GM12801 (cell line): ENCODE measurements around the gene INSM1.

ENCODE experiments used
- CTCF ChIP-seq: IDR thresholded peaks from one replicate; pipeline ENCODE4 v1.5.1; 2011; ENCODE audit warnings: control low read depth; ENCODE audit not compliant: insufficient read length; ENCODE audit errors: extremely low read depth

The INSM1 gene

GRCh38 chr20:20367575-20368417 lies at the start of gene INSM1:
TSS of gene INSM1 (plus strand) at chr20:20368104. CDS start at chr20:20368268, 164 bp downstream.
- no peak for TF ChIP-seq CTCF

- no peak for TF ChIP-seq CTCF
Observed at GRCh38 chr20:20318365-20319161, 49.3 kb upstream of the INSM1 start.

GRCh38 chr20:20321134-20321533 lies 46.8 kb upstream of the INSM1 start:
- TF ChIP-seq CTCF = no peak

GRCh38 chr20:20321917-20322316 lies 46.0 kb upstream of the INSM1 start:
- no peak for TF ChIP-seq CTCF

- no peak for TF ChIP-seq CTCF
Observed at GRCh38 chr20:20322912-20323311, 45.0 kb upstream of the INSM1 start.

GRCh38 chr20:20327746-20328145 lies 40.2 kb upstream of the INSM1 start:
- TF ChIP-seq CTCF = no peak

GRCh38 chr20:20329564-20329963 lies 38.3 kb upstream of the INSM1 start:
- no peak for TF ChIP-seq CTCF
